ENCODE results near the gene CCN5. TPM values are rescaled to one million over a fixed set of nuclear protein-coding genes. Genes with fewer than 3 reads are reported as not detected.
"Not testable (repeated sequence)": the region's sequence is repeated elsewhere in the genome, so short reads cannot be mapped to it uniquely, and the experiment has no call there.

Gene CCN5
- total RNA-seq, 1 donor = 520 TPM

- no peak overlapping the region for H3K4me3 ChIP-seq (ENCODE audit: insufficient read depth, low read length)
- H3K27me3 ChIP-seq (ENCODE audit: insufficient read depth, low read length) = no peaks in the 10 kb centered on the region
- no peaks in the 10 kb centered on the region for H4K20me1 ChIP-seq (ENCODE audit: insufficient read depth, low read length)
- no peak overlapping the region for H3K4me2 ChIP-seq (ENCODE audit: insufficient read depth, low read length)
- H3K36me3 ChIP-seq (ENCODE audit: insufficient read depth, low read length) = no peaks in the 10 kb centered on the region
- H3K27ac ChIP-seq (ENCODE audit: low read depth, low read length) = peak overlapping the region; percentile 71
- TF ChIP-seq CTCF (IDR thresholded peaks at IDR 0.05; ENCODE audit: extremely low read depth, low read depth, low read length) = no peak
- H3K9me3 ChIP-seq (ENCODE audit: low read depth, low read length) = no peaks in the 10 kb centered on the region
- no peak for DNase-seq (ENCODE audit: insufficient read length, low spot score, missing footprints)
- H3K4me1 ChIP-seq (ENCODE audit: insufficient read depth, low read length) = peaks cover 42% of the 10 kb centered on the region
- peak overlapping the region; percentile 6 for H2AFZ ChIP-seq (ENCODE audit: low read length)
- no peaks in the 10 kb centered on the region for H3K79me2 ChIP-seq (ENCODE audit: insufficient read depth, low read length)
These were observed 19.9 kb upstream of the CCN5 start for GRCh38 chr20:44695295-44695673.

- Histone ChIP-seq H2AFZ (ENCODE audit: low read length) (peak overlapping the region; percentile 28), H3K4me1 (ENCODE audit: insufficient read depth, low read length) (peaks cover 42% of the 10 kb centered on the region), H3K27me3 (ENCODE audit: insufficient read depth, low read length) (no peaks in the 10 kb centered on the region), H3K79me2 (ENCODE audit: insufficient read depth, low read length) (no peaks in the 10 kb centered on the region), H3K4me2 (ENCODE audit: insufficient read depth, low read length) (no peak overlapping the region), H3K27ac (ENCODE audit: low read depth, low read length) (peak overlapping the region; percentile 71), H3K9me3 (ENCODE audit: low read depth, low read length) (no peaks in the 10 kb centered on the region), H4K20me1 (ENCODE audit: insufficient read depth, low read length) (no peaks in the 10 kb centered on the region), H3K36me3 (ENCODE audit: insufficient read depth, low read length) (no peaks in the 10 kb centered on the region), H3K4me3 (ENCODE audit: insufficient read depth, low read length) (no peak overlapping the region)
- no peak for TF ChIP-seq CTCF (IDR thresholded peaks at IDR 0.05; ENCODE audit: extremely low read depth, low read depth, low read length)
- no peak for DNase-seq (ENCODE audit: insufficient read length, low spot score, missing footprints)
These were observed 19.4 kb upstream of the CCN5 start for GRCh38 chr20:44695674-44696300.

GRCh38 chr20:44696315-44696714, 18.9 kb upstream of the CCN5 start:
- no peak for TF ChIP-seq CTCF (IDR thresholded peaks at IDR 0.05; ENCODE audit: extremely low read depth, low read depth, low read length)
- Histone ChIP-seq H3K27ac (ENCODE audit: low read depth, low read length) (peak overlapping the region; percentile 71), H3K36me3 (ENCODE audit: insufficient read depth, low read length) (no peaks in the 10 kb centered on the region), H3K4me2 (ENCODE audit: insufficient read depth, low read length) (no peak overlapping the region), H3K9me3 (ENCODE audit: low read depth, low read length) (no peaks in the 10 kb centered on the region), H2AFZ (ENCODE audit: low read length) (peak overlapping the region; percentile 28), H3K4me1 (ENCODE audit: insufficient read depth, low read length) (peaks cover 47% of the 10 kb centered on the region), H3K4me3 (ENCODE audit: insufficient read depth, low read length) (no peak overlapping the region), H3K79me2 (ENCODE audit: insufficient read depth, low read length) (no peaks in the 10 kb centered on the region), H3K27me3 (ENCODE audit: insufficient read depth, low read length) (no peaks in the 10 kb centered on the region), H4K20me1 (ENCODE audit: insufficient read depth, low read length) (no peaks in the 10 kb centered on the region)
- DNase-seq (ENCODE audit: insufficient read length, low spot score, missing footprints) = no peak

GRCh38 chr20:44697041-44697440, 18.1 kb upstream of the CCN5 start:
- H2AFZ ChIP-seq (ENCODE audit: low read length); H3K36me3 ChIP-seq (ENCODE audit: insufficient read depth, low read length); DNase-seq (ENCODE audit: insufficient read length, low spot score, missing footprints); H3K4me3 ChIP-seq (ENCODE audit: insufficient read depth, low read length); H3K9me3 ChIP-seq (ENCODE audit: low read depth, low read length); H4K20me1 ChIP-seq (ENCODE audit: insufficient read depth, low read length); H3K79me2 ChIP-seq (ENCODE audit: insufficient read depth, low read length); H3K27me3 ChIP-seq (ENCODE audit: insufficient read depth, low read length); H3K4me2 ChIP-seq (ENCODE audit: insufficient read depth, low read length); H3K27ac ChIP-seq (ENCODE audit: low read depth, low read length): not testable (repeated sequence)
- peaks cover 52% of the 10 kb centered on the region for H3K4me1 ChIP-seq (ENCODE audit: insufficient read depth, low read length)
